WTC11 (cell line): ENCODE measurements around the gene CYP24A1.

Source experiments
- CTCF ChIP-seq: fragments of 200-600 bp; IDR thresholded peaks from 2 replicates; pipeline ENCODE4 v1.8.0; 2022; ENCODE audit warnings: antibody characterized with exemption
- TCF7 ChIP-seq: sonication (generic); formaldehyde crosslinking; IDR thresholded peaks from 2 replicates; pipeline ENCODE4 v1.8.0; 2022; ENCODE audit warnings: mild to moderate bottlenecking, low read depth, missing genetic modification reagents, moderate library complexity
- USF2 ChIP-seq: sonication (generic); formaldehyde crosslinking; IDR thresholded peaks from 2 replicates; pipeline ENCODE4 v1.8.1; 2023; ENCODE audit warnings: mild to moderate bottlenecking, missing genetic modification reagents, moderate library complexity

GRCh38 chr20:54165014-54165413 lies 8.8 kb downstream of the CYP24A1 start:
- TF ChIP-seq CTCF: no peak
- TF ChIP-seq USF2: no peak
- no peak for TF ChIP-seq TCF7 (CRISPR knock-in tag)
